Upper lobe of left lung (tissue), 6 donors: ENCODE data around the gene HCLS1. TPM values are rescaled to one million over a fixed set of nuclear protein-coding genes. Genes with fewer than 3 reads are reported as not detected.
"Not testable (repeated sequence)": the region's sequence is repeated elsewhere in the genome, so short reads cannot be mapped to it uniquely, and the experiment has no call there.

Experiments used
- ATAC-seq, 2 donors: fragments of 200-7000 bp; cut with Tn5 transposase; one replicate each; pipeline ENCODE4 v1.9.1; 2022; ENCODE audit warnings: mild to moderate bottlenecking in 2 of 2, moderate library complexity in 2 of 2; ENCODE audit not compliant: low FRiP score in 2 of 2
- DNase-seq, 2 donors: peaks; one replicate each; pipeline ENCODE4 v3.0.0-alpha.2; 2019 to 2020
- H3K27ac ChIP-seq, 4 donors: fragments of 200-600 bp; sonication (generic); one replicate each; pipeline ENCODE4 v1.5.1; 2016 to 2019
- H3K27me3 ChIP-seq, 4 donors: fragments of 200-600 bp; sonication (generic); one replicate each; pipeline ENCODE4 v1.5.1; 2017 to 2019
- H3K36me3 ChIP-seq, 4 donors: fragments of 200-600 bp; sonication (generic); one replicate each; pipeline ENCODE4 v1.5.1; 2016 to 2019
- H3K4me1 ChIP-seq, 4 donors: fragments of 200-600 bp; sonication (generic); one replicate each; pipeline ENCODE4 v1.5.1; 2018 to 2019
- H3K4me3 ChIP-seq, 4 donors: fragments of 200-600 bp; sonication (generic); one replicate each; pipeline ENCODE4 v1.5.1; 2017 to 2019; ENCODE audit warnings: mild to moderate bottlenecking in 2 of 4, moderate library complexity in 1 of 4
- H3K9me3 ChIP-seq, 4 donors: fragments of 200-600 bp; sonication (generic); one replicate each; pipeline ENCODE4 v1.5.1; 2018 to 2019
- CTCF ChIP-seq, 6 experiments: fragments of 450-650 bp in 4 of 6; fragments of 200-600 bp in 2 of 6; sonication (generic) in 2 of 6; IDR thresholded peaks; one replicate each; pipeline ENCODE4 v1.5.1; 2016 to 2019; ENCODE audit warnings: antibody characterized with exemption in 6 of 6
- EP300 ChIP-seq, 4 donors: sonication (generic); formaldehyde crosslinking; IDR thresholded peaks; one replicate each; pipeline ENCODE4 v1.5.1; 2017; ENCODE audit warnings: antibody characterized with exemption in 4 of 4, control low read depth in 2 of 4
- POLR2A ChIP-seq, 4 donors: fragments of 450-650 bp; IDR thresholded peaks; one replicate each; pipeline ENCODE4 v1.5.1; 2016 to 2017; ENCODE audit warnings: antibody characterized with exemption in 4 of 4, mild to moderate bottlenecking in 2 of 4
- POLR2AphosphoS5 ChIP-seq, 2 donors: sonication (generic); formaldehyde crosslinking; IDR thresholded peaks; one replicate each; pipeline ENCODE4 v1.5.1; 2017; ENCODE audit warnings: antibody characterized with exemption in 2 of 2
- WGBS, 2 donors: methylation state at CpG; one replicate each; pipeline ENCODE4 v1.1.5; 2017 to 2018; 5-methylcytosine and 5-hydroxymethylcytosine counted together
- total RNA-seq, 6 donors: library from RNA; depleted of rRNA in 4 of 6; stranded (reverse); fragments of >200 nt in 4 of 6; gene quantifications; one replicate each; pipeline versions ENCODE4 v1.1.0 to v1.2.1, GENCODE V29; 2016 to 2021
- donor health status: DM: no; HTN: no; CAD: no; lungs with moderate emphysema.
- donor health status: DM: no; HTN: yes; CAD: no; lungs with severe emphysema.

The HCLS1 gene
- total RNA-seq, 6 donors from 2014 or later, result 71.7 to 234 (median 110) TPM

- Histone ChIP-seq H3K36me3 (no peaks in the 10 kb centered on the region), H3K9me3 (no peaks in the 10 kb centered on the region), H3K27me3 (no peaks in the 10 kb centered on the region), H3K4me1 (no peaks in the 10 kb centered on the region), H3K27ac (no peak overlapping the region), H3K4me3 (no peak overlapping the region)
- ATAC-seq, result no peak
- WGBS, 2 donors, result 93 to 94% methylated on average over 2 of the region's 2 CpGs
- TF ChIP-seq POLR2A (IDR thresholded peaks at IDR 0.05), result no peak
- no peak for TF ChIP-seq POLR2AphosphoS5 (IDR thresholded peaks at IDR 0.05)
- no peak for TF ChIP-seq EP300 (IDR thresholded peaks at IDR 0.05)
- no peak for TF ChIP-seq CTCF (IDR thresholded peaks at IDR 0.05)
- DNase-seq, result no peak
These were observed 62.1 kb downstream of the HCLS1 start for GRCh38 chr3:121598564-121598963.

- 87 to 89% methylated on average over 4 of the region's 4 CpGs for WGBS, 2 donors
- no peaks in the 10 kb centered on the region for H3K27me3 ChIP-seq
These were observed 64.8 kb downstream of the HCLS1 start for GRCh38 chr3:121595765-121596406.

GRCh38 chr3:121594850-121595249 is 65.9 kb downstream of the HCLS1 start:
- H3K4me3 ChIP-seq, result no peak overlapping the region
- H3K27me3 ChIP-seq, result no peaks in the 10 kb centered on the region
- ATAC-seq, result no peak
- 74 to 77% methylated on average over 2 of the region's 2 CpGs for WGBS, 2 donors
- no peaks in the 10 kb centered on the region for H3K9me3 ChIP-seq
- no peaks in the 10 kb centered on the region for H3K4me1 ChIP-seq
- H3K36me3 ChIP-seq, result no peaks in the 10 kb centered on the region
- TF ChIP-seq POLR2A (IDR thresholded peaks at IDR 0.05) (no peak), POLR2AphosphoS5 (IDR thresholded peaks at IDR 0.05) (no peak), EP300 (IDR thresholded peaks at IDR 0.05) (no peak), CTCF (IDR thresholded peaks at IDR 0.05) (no peak)
- no peak for DNase-seq
- no peak overlapping the region for H3K27ac ChIP-seq

More at GRCh38 chr3:121595765-121596406, 64.8 kb downstream of the HCLS1 start:
- Histone ChIP-seq H3K4me1 (no peaks in the 10 kb centered on the region), H3K4me3 (no peak overlapping the region), H3K27ac (no peak overlapping the region), H3K9me3 (no peaks in the 10 kb centered on the region), H3K36me3 (no peaks in the 10 kb centered on the region)
- TF ChIP-seq CTCF (IDR thresholded peaks at IDR 0.05) (no peak), POLR2AphosphoS5 (IDR thresholded peaks at IDR 0.05) (no peak), POLR2A (IDR thresholded peaks at IDR 0.05) (no peak), EP300 (IDR thresholded peaks at IDR 0.05) (no peak)
- ATAC-seq (no peak), DNase-seq (no peak)

- not testable (repeated sequence) for DNase-seq, H3K36me3 ChIP-seq, H3K4me3 ChIP-seq, H3K27ac ChIP-seq, H3K4me1 ChIP-seq, H3K9me3 ChIP-seq, H3K27me3 ChIP-seq, ATAC-seq
- WGBS, 2 donors, result 94% methylated on average over 4 of the region's 4 CpGs
These were observed 66.9 kb downstream of the HCLS1 start for GRCh38 chr3:121593806-121594205.

- DNase-seq (peak in 1 of 2 donors; percentile 24), ATAC-seq (no peak)
- Histone ChIP-seq H3K36me3 (no peaks in the 10 kb centered on the region), H3K27me3 (no peaks in the 10 kb centered on the region), H3K4me3 (no peak within 1 kb of the TSS), H3K27ac (no peak within 1 kb of the TSS), H3K9me3 (no peaks in the 10 kb centered on the region), H3K4me1 (no peaks in the 10 kb centered on the region)
- 48 to 50% methylated on average over 11 of the region's 11 CpGs for WGBS, 2 donors
- TF ChIP-seq POLR2A (IDR thresholded peaks at IDR 0.05), result no peak
- no peak for TF ChIP-seq POLR2AphosphoS5 (IDR thresholded peaks at IDR 0.05)
- no peak for TF ChIP-seq CTCF (IDR thresholded peaks at IDR 0.05)
- no peak for TF ChIP-seq EP300 (IDR thresholded peaks at IDR 0.05)
These were observed 67.6 kb downstream of the HCLS1 start, which contains the start of gene FBXO40 for GRCh38 chr3:121592856-121593702. Gene FBXO40 (plus strand): TSS chr3:121593379. CDS start chr3:121620576, 27,197 bp downstream.
